HEK293 (cell line): Measurements from ENCODE around the gene ELOVL1.

Source experiments
- AEBP2 ChIP-seq: fragments of 450-650 bp; formaldehyde crosslinking; IDR thresholded peaks from 2 replicates; pipeline ENCODE4 v1.5.1; 2016; ENCODE audit warnings: missing biosample characterization, missing genetic modification characterization, borderline replicate concordance
- GLIS2 ChIP-seq: fragments of 450-650 bp; formaldehyde crosslinking; IDR thresholded peaks from 2 replicates; pipeline ENCODE4 v1.5.1; 2016; ENCODE audit warnings: missing biosample characterization, missing genetic modification characterization
- HOXD13 ChIP-seq: sonication (generic); formaldehyde crosslinking; IDR thresholded peaks from 2 replicates; pipeline ENCODE4 v1.8.0; 2022; ENCODE audit warnings: missing genetic modification reagents, borderline replicate concordance
- KLF10 ChIP-seq: fragments of 450-650 bp; IDR thresholded peaks from 2 replicates; pipeline ENCODE4 v1.5.1; 2018; ENCODE audit warnings: missing biosample characterization, mild to moderate bottlenecking, missing genetic modification characterization
- KLF7 ChIP-seq: fragments of 450-650 bp; formaldehyde crosslinking; IDR thresholded peaks from 2 replicates; pipeline ENCODE4 v1.5.1; 2016; ENCODE audit warnings: missing biosample characterization, missing genetic modification characterization, borderline replicate concordance
- KLF8 ChIP-seq: fragments of 450-650 bp; formaldehyde crosslinking; IDR thresholded peaks from 2 replicates; pipeline ENCODE4 v1.5.1; 2016; ENCODE audit warnings: missing biosample characterization, missing genetic modification characterization
- OSR2 ChIP-seq: fragments of 450-650 bp; formaldehyde crosslinking; IDR thresholded peaks from 2 replicates; pipeline ENCODE4 v1.5.1; 2016; ENCODE audit warnings: missing biosample characterization, missing genetic modification characterization
- PATZ1 ChIP-seq: fragments of 450-650 bp; formaldehyde crosslinking; IDR thresholded peaks from 2 replicates; pipeline ENCODE4 v1.5.1; 2016; ENCODE audit warnings: missing biosample characterization, missing genetic modification characterization
- RBAK ChIP-seq: fragments of 450-650 bp; formaldehyde crosslinking; IDR thresholded peaks from 2 replicates; pipeline ENCODE4 v1.5.1; 2016; ENCODE audit warnings: missing biosample characterization, missing genetic modification characterization
- SP7 ChIP-seq: fragments of 450-650 bp; formaldehyde crosslinking; IDR thresholded peaks from 2 replicates; pipeline ENCODE4 v1.5.1; 2016; ENCODE audit warnings: missing biosample characterization, missing genetic modification characterization
- WT1 ChIP-seq: fragments of 450-650 bp; formaldehyde crosslinking; IDR thresholded peaks from 2 replicates; pipeline ENCODE4 v1.5.1; 2016; ENCODE audit warnings: missing biosample characterization, missing genetic modification characterization
- ZBTB11 ChIP-seq: fragments of 450-650 bp; formaldehyde crosslinking; conservative IDR thresholded peaks from 2 replicates; pipeline ENCODE4 v1.5.1; 2016; ENCODE audit warnings: low read depth, missing biosample characterization, missing genetic modification characterization
- ZEB2 ChIP-seq: fragments of 450-650 bp; formaldehyde crosslinking; IDR thresholded peaks from 2 replicates; pipeline ENCODE4 v1.5.1; 2016; ENCODE audit warnings: missing biosample characterization, missing genetic modification characterization
- ZFP37 ChIP-seq: fragments of 450-650 bp; formaldehyde crosslinking; IDR thresholded peaks from 2 replicates; pipeline ENCODE4 v1.5.1; 2016; ENCODE audit warnings: missing biosample characterization, missing genetic modification characterization
- ZNF10 ChIP-seq: fragments of 450-650 bp; formaldehyde crosslinking; IDR thresholded peaks from 2 replicates; pipeline ENCODE4 v1.5.1; 2017; ENCODE audit warnings: missing biosample characterization, missing genetic modification characterization
- ZNF132 ChIP-seq: fragments of 450-650 bp; formaldehyde crosslinking; IDR thresholded peaks from 2 replicates; pipeline ENCODE4 v1.5.1; 2017; ENCODE audit warnings: missing biosample characterization, missing genetic modification characterization, borderline replicate concordance
- ZNF140 ChIP-seq: fragments of 450-650 bp; formaldehyde crosslinking; IDR thresholded peaks from 2 replicates; pipeline ENCODE4 v1.5.1; 2016; ENCODE audit warnings: missing biosample characterization, missing genetic modification characterization
- ZNF157 ChIP-seq: fragments of 450-650 bp; formaldehyde crosslinking; IDR thresholded peaks from 2 replicates; pipeline ENCODE4 v1.5.1; 2016; ENCODE audit warnings: missing biosample characterization, missing genetic modification characterization
- ZNF18 ChIP-seq: fragments of 450-650 bp; formaldehyde crosslinking; IDR thresholded peaks from 2 replicates; pipeline ENCODE4 v1.5.1; 2016; ENCODE audit warnings: missing biosample characterization, missing genetic modification characterization
- ZNF2 ChIP-seq: fragments of 450-650 bp; formaldehyde crosslinking; IDR thresholded peaks from 2 replicates; pipeline ENCODE4 v1.5.1; 2016; ENCODE audit warnings: missing biosample characterization, missing genetic modification characterization
- ZNF248 ChIP-seq: fragments of 450-650 bp; formaldehyde crosslinking; IDR thresholded peaks from 2 replicates; pipeline ENCODE4 v1.5.1; 2017; ENCODE audit warnings: missing biosample characterization, missing genetic modification characterization
- ZNF404 ChIP-seq: fragments of 450-650 bp; formaldehyde crosslinking; IDR thresholded peaks from 2 replicates; pipeline ENCODE4 v1.5.1; 2017; ENCODE audit warnings: missing biosample characterization, missing genetic modification characterization
- ZNF433 ChIP-seq: fragments of 450-650 bp; formaldehyde crosslinking; IDR thresholded peaks from 2 replicates; pipeline ENCODE4 v1.5.1; 2016; ENCODE audit warnings: missing biosample characterization, missing genetic modification characterization, low read depth
- ZNF549 ChIP-seq: fragments of 450-650 bp; IDR thresholded peaks from 2 replicates; pipeline ENCODE4 v1.5.1; 2018; ENCODE audit warnings: missing biosample characterization, missing genetic modification characterization, mild to moderate bottlenecking, inconsistent platforms, moderate library complexity
- ZNF560 ChIP-seq: fragments of 450-650 bp; formaldehyde crosslinking; IDR thresholded peaks from 2 replicates; pipeline ENCODE4 v1.5.1; 2017; ENCODE audit warnings: missing biosample characterization, missing genetic modification characterization, borderline replicate concordance
- ZNF621 ChIP-seq: fragments of 450-650 bp; formaldehyde crosslinking; IDR thresholded peaks from 2 replicates; pipeline ENCODE4 v1.5.1; 2017; ENCODE audit warnings: missing biosample characterization, missing genetic modification characterization
- ZNF660 ChIP-seq: fragments of 450-650 bp; IDR thresholded peaks from 2 replicates; pipeline ENCODE4 v1.5.1; 2018; ENCODE audit warnings: missing biosample characterization, mild to moderate bottlenecking, missing genetic modification characterization
- ZNF701 ChIP-seq: fragments of 450-650 bp; formaldehyde crosslinking; IDR thresholded peaks from 2 replicates; pipeline ENCODE4 v1.5.1; 2016; ENCODE audit warnings: missing biosample characterization, missing genetic modification characterization
- ZNF768 ChIP-seq: fragments of 450-650 bp; formaldehyde crosslinking; IDR thresholded peaks from 2 replicates; pipeline ENCODE4 v1.5.1; 2018; ENCODE audit warnings: missing biosample characterization, mild to moderate bottlenecking, missing genetic modification characterization
- TF ChIP-seq, protein P1 (sequence below): fragments of 450-650 bp; formaldehyde crosslinking; IDR thresholded peaks from 2 replicates; pipeline ENCODE4 v1.5.1; 2016; ENCODE audit warnings: missing biosample characterization, missing genetic modification characterization

Gene ELOVL1

GRCh38 chr1:43358746-43359693 lies 8.8 kb downstream of the ELOVL1 start, which contains the start of gene CDC20 (continued):
- no peak for TF ChIP-seq ZNF768 (tag by site-specific recombination)
- no peak for TF ChIP-seq OSR2 (tag by site-specific recombination)
- TF ChIP-seq GLIS2 (tag by site-specific recombination), result peak; percentile 87
- TF ChIP-seq KLF10, result 0 out of 2 replicates have a peak, but pooled peaks have one; percentile 27
- no peak for TF ChIP-seq ZFP37 (tag by site-specific recombination)
- TF ChIP-seq ZNF140, result no peak
- TF ChIP-seq ZNF621 (tag by site-specific recombination), result no peak
- no peak for TF ChIP-seq ZNF248
- no peak for TF ChIP-seq ZNF549 (tag by site-specific recombination)
- TF ChIP-seq ZNF660, result no peak
- no peak for TF ChIP-seq ZNF701 (tag by site-specific recombination)
- peak; percentile 76 for TF ChIP-seq ZBTB11
- TF ChIP-seq ZNF132 (tag by site-specific recombination), result no peak
- TF ChIP-seq PATZ1 (tag by site-specific recombination), result peak; percentile 66
- TF ChIP-seq, protein P1, sequence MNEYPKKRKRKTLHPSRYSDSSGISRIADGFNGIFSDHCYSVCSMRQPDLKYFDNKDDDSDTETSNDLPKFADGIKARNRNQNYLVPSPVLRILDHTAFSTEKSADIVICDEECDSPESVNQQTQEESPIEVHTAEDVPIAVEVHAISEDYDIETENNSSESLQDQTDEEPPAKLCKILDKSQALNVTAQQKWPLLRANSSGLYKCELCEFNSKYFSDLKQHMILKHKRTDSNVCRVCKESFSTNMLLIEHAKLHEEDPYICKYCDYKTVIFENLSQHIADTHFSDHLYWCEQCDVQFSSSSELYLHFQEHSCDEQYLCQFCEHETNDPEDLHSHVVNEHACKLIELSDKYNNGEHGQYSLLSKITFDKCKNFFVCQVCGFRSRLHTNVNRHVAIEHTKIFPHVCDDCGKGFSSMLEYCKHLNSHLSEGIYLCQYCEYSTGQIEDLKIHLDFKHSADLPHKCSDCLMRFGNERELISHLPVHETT (tag by site-specific recombination), result no peak
- TF ChIP-seq ZEB2 (tag by site-specific recombination), result 0 out of 2 replicates have a peak, but pooled peaks have one; percentile 5
- no peak for TF ChIP-seq ZNF157 (tag by site-specific recombination)
- no peak for TF ChIP-seq RBAK
- peak; percentile 88; the same call in 1 of the 2 replicates for TF ChIP-seq HOXD13 (CRISPR knock-in tag)
- TF ChIP-seq ZNF18, result 0 out of 2 replicates have a peak, but pooled peaks have one; percentile 15
- no peak for TF ChIP-seq ZNF404 (tag by site-specific recombination)
- no peak for TF ChIP-seq ZNF10 (tag by site-specific recombination)
- TF ChIP-seq ZNF433 (tag by site-specific recombination), result no peak
- TF ChIP-seq ZNF560 (tag by site-specific recombination), result no peak
- peak; percentile 53 for TF ChIP-seq SP7 (tag by site-specific recombination)
- TF ChIP-seq AEBP2, result no peak
- no peak; the same call in 1 of the 2 replicates for TF ChIP-seq KLF7
- peak; percentile 67; the same call in 1 of the 2 replicates for TF ChIP-seq ZNF2 (tag by site-specific recombination)
- TF ChIP-seq WT1, result 0 out of 2 replicates have a peak, but pooled peaks have one; percentile 10
- peak; percentile 48; the same call in 1 of the 2 replicates for TF ChIP-seq KLF8 (tag by site-specific recombination)
